Measurements from ENCODE around the gene SLC35F6. TPM values are rescaled to one million over a fixed set of nuclear protein-coding genes. Genes with fewer than 3 reads are reported as not detected.

Gene SLC35F6
- total and polyA plus RNA-seq, 5 donors = 18.8 to 34.3 (median 25.4) TPM

- Histone ChIP-seq H3K4me3 (ENCODE audit: low read length) (no peak overlapping the region), H3K9me3 (ENCODE audit: control insufficient read depth, low read length) (no peaks in the 10 kb centered on the region), H3K4me1 (ENCODE audit: control insufficient read depth, insufficient read depth, low read length) (peaks cover 34% of the 10 kb centered on the region), H3K27ac (ENCODE audit: low read length) (peak overlapping the region; percentile 95), H3K27me3 (ENCODE audit: control insufficient read depth, insufficient read depth) (no peaks in the 10 kb centered on the region)
- WGBS = 21% methylated on average over 13 of the region's 13 CpGs
- DNase-seq (peak; percentile 95 to 98 (median 97)), ATAC-seq (peak; percentile 93 to 95)
- intact Hi-C loops (cut with DNase I) = no loop called here
Observed at GRCh38 chr2:26772064-26773001, 8.2 kb downstream of the SLC35F6 start.

GRCh38 chr2:26776195-26776800, 12.2 kb downstream of the SLC35F6 start:
- H3K27me3 ChIP-seq (ENCODE audit: control insufficient read depth, insufficient read depth) = no peaks in the 10 kb centered on the region
- no peak overlapping the region for H3K27ac ChIP-seq (ENCODE audit: low read length)
- intact Hi-C loops (cut with DNase I) = no loop called here
- ATAC-seq (no peak), DNase-seq (no peak)
- no peaks in the 10 kb centered on the region for H3K9me3 ChIP-seq (ENCODE audit: control insufficient read depth, low read length)
- peaks cover 16% of the 10 kb centered on the region for H3K4me1 ChIP-seq (ENCODE audit: control insufficient read depth, insufficient read depth, low read length)
- H3K4me3 ChIP-seq (ENCODE audit: low read length) = no peak overlapping the region
- WGBS = 90% methylated on average over 5 of the region's 5 CpGs

- Histone ChIP-seq H3K4me1 (ENCODE audit: control insufficient read depth, insufficient read depth, low read length) (no peaks in the 10 kb centered on the region), H3K27me3 (ENCODE audit: control insufficient read depth, insufficient read depth) (no peaks in the 10 kb centered on the region), H3K4me3 (ENCODE audit: low read length) (no peak overlapping the region), H3K9me3 (ENCODE audit: control insufficient read depth, low read length) (no peaks in the 10 kb centered on the region), H3K27ac (ENCODE audit: low read length) (no peak overlapping the region)
- ATAC-seq = no peak
- 94% methylated on average over 18 of the region's 18 CpGs for WGBS
- no peak for DNase-seq
- intact Hi-C loops (cut with DNase I) = no loop called here
Observed at GRCh38 chr2:26778098-26778497, 14.0 kb downstream of the SLC35F6 start.

GRCh38 chr2:26778507-26778906, 14.4 kb downstream of the SLC35F6 start:
- intact Hi-C loops (cut with DNase I) = no loop called here
- H3K4me1 ChIP-seq (ENCODE audit: control insufficient read depth, insufficient read depth, low read length) = no peaks in the 10 kb centered on the region
- H3K27me3 ChIP-seq (ENCODE audit: control insufficient read depth, insufficient read depth) = no peaks in the 10 kb centered on the region
- DNase-seq = no peak
- H3K4me3 ChIP-seq (ENCODE audit: low read length) = no peak overlapping the region
- 81% methylated on average over 3 of the region's 3 CpGs for WGBS
- no peaks in the 10 kb centered on the region for H3K9me3 ChIP-seq (ENCODE audit: control insufficient read depth, low read length)
- H3K27ac ChIP-seq (ENCODE audit: low read length) = no peak overlapping the region
- no peak for ATAC-seq

- Histone ChIP-seq H3K4me1 (ENCODE audit: control insufficient read depth, insufficient read depth, low read length) (no peaks in the 10 kb centered on the region), H3K9me3 (ENCODE audit: control insufficient read depth, low read length) (no peaks in the 10 kb centered on the region), H3K27me3 (ENCODE audit: control insufficient read depth, insufficient read depth) (no peaks in the 10 kb centered on the region), H3K27ac (ENCODE audit: low read length) (no peak overlapping the region), H3K4me3 (ENCODE audit: low read length) (no peak overlapping the region)
- WGBS = 91% methylated on average over 4 of the region's 4 CpGs
- intact Hi-C loops (cut with DNase I) = no loop called here
- DNase-seq (no peak), ATAC-seq (no peak)
Observed at GRCh38 chr2:26780203-26780760, 16.2 kb downstream of the SLC35F6 start.

GRCh38 chr2:26782876-26783704, 19.0 kb downstream of the SLC35F6 start:
- intact Hi-C loops (cut with DNase I) = no loop called here
- Histone ChIP-seq H3K27me3 (ENCODE audit: control insufficient read depth, insufficient read depth) (no peaks in the 10 kb centered on the region), H3K4me3 (ENCODE audit: low read length) (no peak overlapping the region), H3K4me1 (ENCODE audit: control insufficient read depth, insufficient read depth, low read length) (no peaks in the 10 kb centered on the region), H3K27ac (ENCODE audit: low read length) (no peak overlapping the region), H3K9me3 (ENCODE audit: control insufficient read depth, low read length) (no peaks in the 10 kb centered on the region)
- no peak for ATAC-seq
- DNase-seq = no peak
- WGBS = 84% methylated on average over 12 of the region's 12 CpGs

- DNase-seq = no peak
- no peaks in the 10 kb centered on the region for H3K4me1 ChIP-seq (ENCODE audit: control insufficient read depth, insufficient read depth, low read length)
- 92% methylated on average over 19 of the region's 19 CpGs for WGBS
- no peaks in the 10 kb centered on the region for H3K27me3 ChIP-seq (ENCODE audit: control insufficient read depth, insufficient read depth)
- no peak for ATAC-seq
- no peak overlapping the region for H3K27ac ChIP-seq (ENCODE audit: low read length)
- intact Hi-C loops (cut with DNase I) = no loop called here
- H3K4me3 ChIP-seq (ENCODE audit: low read length) = peak overlapping the region; percentile 90
- H3K9me3 ChIP-seq (ENCODE audit: control insufficient read depth, low read length) = no peaks in the 10 kb centered on the region
Observed at GRCh38 chr2:26784570-26785234, 20.6 kb downstream of the SLC35F6 start.

- Histone ChIP-seq H3K4me3 (ENCODE audit: low read length) (peak within 1 kb of the TSS; percentile 90), H3K4me1 (ENCODE audit: control insufficient read depth, insufficient read depth, low read length) (no peaks in the 10 kb centered on the region), H3K9me3 (ENCODE audit: control insufficient read depth, low read length) (no peaks in the 10 kb centered on the region), H3K27me3 (ENCODE audit: control insufficient read depth, insufficient read depth) (no peaks in the 10 kb centered on the region), H3K27ac (ENCODE audit: low read length) (no peak within 1 kb of the TSS)
- DNase-seq (peak; percentile 97 to 99 (median 98)), ATAC-seq (peak; percentile 99)
- intact Hi-C loops (cut with DNase I) = no loop called here
- under 1% methylated on average over 55 of the region's 55 CpGs for WGBS
Observed at GRCh38 chr2:26785431-26786206, 21.5 kb downstream of the SLC35F6 start, which contains the start of gene CENPA. CENPA (plus strand) TSS chr2:26786056; CDS start chr2:26786197, 141 bp downstream.

GRCh38 chr2:26786207-26787028, 22.3 kb downstream of the SLC35F6 start:
- peak; percentile 6 to 38 for ATAC-seq
- intact Hi-C loops (cut with DNase I) = no loop called here
- Histone ChIP-seq H3K4me3 (ENCODE audit: low read length) (peak overlapping the region; percentile 90), H3K4me1 (ENCODE audit: control insufficient read depth, insufficient read depth, low read length) (no peaks in the 10 kb centered on the region), H3K27ac (ENCODE audit: low read length) (no peak overlapping the region), H3K9me3 (ENCODE audit: control insufficient read depth, low read length) (no peaks in the 10 kb centered on the region), H3K27me3 (ENCODE audit: control insufficient read depth, insufficient read depth) (no peaks in the 10 kb centered on the region)
- 4% methylated on average over 55 of the region's 55 CpGs for WGBS
- no peak for DNase-seq
